B cell (primary cell): ENCODE measurements around the gene MYO18A.

ENCODE experiments used
- CTCF ChIP-seq: fragments of 200-600 bp; IDR thresholded peaks from one replicate; pipeline ENCODE4 v1.8.0; 2022; ENCODE audit warnings: antibody characterized with exemption, mild to moderate bottlenecking
- EZH2 ChIP-seq: IDR thresholded peaks from 2 replicates; pipeline ENCODE4 v1.6.1; 2012; ENCODE audit warnings: borderline replicate concordance, low read depth, mild to moderate bottlenecking, moderate library complexity, low read length; ENCODE audit not compliant: insufficient read depth, poor library complexity, severe bottlenecking

GRCh38 chr17:29190039-29190438 lies 9.8 kb upstream of the MYO18A start:
- TF ChIP-seq CTCF (no peak), EZH2 (no peak)
